ENCODE measurements around the gene ARID1B. TPM values are rescaled to one million over a fixed set of nuclear protein-coding genes. Genes with fewer than 3 reads are reported as not detected.

Gene ARID1B
- total RNA-seq, 1 experiment from 2014 or later, result 35.6 TPM

- CTCF ChIA-PET, result no interaction called here
- Histone ChIP-seq H3K9me2 (ENCODE audit: insufficient read depth) (no peaks in the 10 kb centered on the region), H3K4me2 (ENCODE audit: low read length) (no peak overlapping the region), H3K4me3 (replicated peaks in 1 of 2; ENCODE audit: low read depth in 1 of 2, low read length in 2 of 2) (no peak overlapping the region), H2AFZ (ENCODE audit: low read depth, low read length, poor library complexity, severe bottlenecking) (no peak overlapping the region), H3K9ac (ENCODE audit: low read length) (no peak overlapping the region), H3K79me2 (ENCODE audit: insufficient read depth, low read length) (peaks cover 9% of the 10 kb centered on the region), H3K27ac (ENCODE audit: low read depth, low read length) (no peak overlapping the region), H3K27me3 (ENCODE audit: insufficient read depth, low read length) (no peaks in the 10 kb centered on the region), H3K36me3 (ENCODE audit: control insufficient read depth in 1 of 2, insufficient read depth in 2 of 2, low read length in 2 of 2) (no peaks in the 10 kb centered on the region), H4K20me1 (ENCODE audit: insufficient read depth) (no peaks in the 10 kb centered on the region; the same call in 1 of the 2 replicates), H3K4me1 (ENCODE audit: control insufficient read depth in 1 of 2, insufficient read depth in 2 of 2, low read length in 2 of 2) (peaks cover 16 to 22% of the 10 kb centered on the region in 2 experiments), H3K9me3 (ENCODE audit: control insufficient read depth in 1 of 2, insufficient read depth in 1 of 2, low read depth in 1 of 2, low read length in 2 of 2) (no peaks in the 10 kb centered on the region)
- RAD21 ChIA-PET (ENCODE audit: low non-redundant PET in 1 of 2, low total read pairs in 2 of 2, uncharacterized antibody in 2 of 2, unreplicated experiment in 2 of 2), result no interaction called here
- intact Hi-C loops (cut with micrococcal nuclease), result no loop called here
- no TSS peak for BruUV-seq (replicated peaks)
- TF ChIP-seq ELF1 (IDR thresholded peaks at IDR 0.05; ENCODE audit: borderline replicate concordance, low read depth), result no peak
- no peak for TF ChIP-seq FOSL1 (IDR thresholded peaks at IDR 0.05; ENCODE audit: low read depth)
- TF ChIP-seq ZNF274 (IDR thresholded peaks at IDR 0.05; ENCODE audit: low read depth, low read length), result no peak
- no peak for TF ChIP-seq REST (IDR thresholded peaks at IDR 0.05; ENCODE audit: low read depth)
- TF ChIP-seq CBX3 (IDR thresholded peaks at IDR 0.05; ENCODE audit: low read depth), result no peak
- no peak for TF ChIP-seq JUND (IDR thresholded peaks at IDR 0.05)
- TF ChIP-seq ATF3 (IDR thresholded peaks at IDR 0.05), result no peak
- no peak for TF ChIP-seq POLR2A (IDR thresholded peaks at IDR 0.05; ENCODE audit: borderline replicate concordance, extremely low read depth, insufficient read depth, insufficient read length)
- no peak for TF ChIP-seq CTCF (IDR thresholded peaks at IDR 0.05 in 2 of 3, conservative IDR thresholded peaks at IDR 0.05 in 1 of 3; ENCODE audit: borderline replicate concordance in 1 of 3, insufficient read depth in 1 of 3, low read depth in 2 of 3, low read length in 2 of 3)
- no peak for TF ChIP-seq RAD21 (IDR thresholded peaks at IDR 0.05; ENCODE audit: low read depth)
- TF ChIP-seq SP1 (IDR thresholded peaks at IDR 0.05; ENCODE audit: low read depth), result no peak
- no peak for TF ChIP-seq CEBPB (IDR thresholded peaks at IDR 0.05; ENCODE audit: low read depth)
- TF ChIP-seq SIN3A (IDR thresholded peaks at IDR 0.05; ENCODE audit: low read depth), result no peak
- no peak for TF ChIP-seq ZFX (IDR thresholded peaks at IDR 0.05)
- no peak for TF ChIP-seq MAX (IDR thresholded peaks at IDR 0.05)
- no peak for TF ChIP-seq POLR2AphosphoS5 (IDR thresholded peaks at IDR 0.05; ENCODE audit: low read depth, low read length)
- TF ChIP-seq EZH2 (IDR thresholded peaks at IDR 0.05), result no peak
- no peak for TF ChIP-seq ZBTB33 (IDR thresholded peaks at IDR 0.05; ENCODE audit: extremely low read depth, insufficient replicate concordance, low read length)
- no peak for TF ChIP-seq YY1 (IDR thresholded peaks at IDR 0.05; ENCODE audit: extremely low read depth, insufficient replicate concordance, low read depth, low read length)
- no peak for ATAC-seq
- DNase-seq (ENCODE audit: low read depth, low spot score), result no peak
- POLR2A ChIA-PET, result no interaction called here
These were observed 169.3 kb downstream of the ARID1B start for GRCh38 chr6:156946370-156946936.
